NCI-H1048 (cell line): ENCODE measurements around the gene TTLL6.
"Not testable (repeated sequence)": the region's sequence is repeated elsewhere in the genome, so short reads cannot be mapped to it uniquely, and the experiment has no call there.

ENCODE experiments used
- DNase-seq: peaks from one replicate; lab custom pipeline; 2025; lab: John Stamatoyannopoulos, UW

The TTLL6 gene

DNA sequence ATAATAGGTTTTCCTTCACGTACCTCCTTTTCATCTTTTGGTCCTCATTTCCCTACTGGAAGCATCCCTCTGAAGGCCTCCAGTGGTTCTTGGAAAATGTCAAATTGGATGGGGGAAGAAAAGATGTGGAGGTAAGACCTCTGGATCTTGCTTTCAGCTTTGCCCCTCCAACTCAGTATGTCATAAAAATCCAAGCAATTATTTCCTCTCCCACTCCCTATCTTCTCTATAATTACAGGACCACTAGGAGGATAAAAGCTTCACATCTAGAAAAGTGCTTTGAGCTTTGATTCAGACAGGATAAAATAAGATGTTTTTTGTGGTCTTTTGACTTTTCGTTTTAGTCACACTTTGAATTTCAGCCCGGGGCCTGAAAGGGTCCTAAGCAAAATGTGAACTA is 1.7 kb downstream of the TTLL6 start:
- DNase-seq = no peak

DNA sequence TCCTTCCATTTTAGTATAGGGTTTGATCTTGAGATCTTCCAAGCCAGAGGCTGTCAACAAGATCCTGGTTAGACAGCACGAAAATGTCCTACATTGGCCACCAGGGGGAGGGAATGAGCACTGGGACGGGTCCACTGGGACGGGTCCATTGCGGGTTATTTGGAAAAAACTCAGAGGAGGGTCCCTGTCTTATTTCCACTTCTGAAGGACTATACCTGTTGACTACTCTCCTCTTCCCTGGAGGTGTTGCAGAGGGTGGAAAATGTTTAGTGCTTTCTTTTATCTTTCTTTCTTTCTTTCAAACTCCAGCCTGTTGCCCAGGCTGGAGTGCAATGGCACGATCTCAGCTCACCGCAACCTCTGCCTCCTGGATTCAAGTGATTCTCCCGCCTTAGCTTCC is 2.5 kb downstream of the TTLL6 start:
- DNase-seq = no peak

DNA sequence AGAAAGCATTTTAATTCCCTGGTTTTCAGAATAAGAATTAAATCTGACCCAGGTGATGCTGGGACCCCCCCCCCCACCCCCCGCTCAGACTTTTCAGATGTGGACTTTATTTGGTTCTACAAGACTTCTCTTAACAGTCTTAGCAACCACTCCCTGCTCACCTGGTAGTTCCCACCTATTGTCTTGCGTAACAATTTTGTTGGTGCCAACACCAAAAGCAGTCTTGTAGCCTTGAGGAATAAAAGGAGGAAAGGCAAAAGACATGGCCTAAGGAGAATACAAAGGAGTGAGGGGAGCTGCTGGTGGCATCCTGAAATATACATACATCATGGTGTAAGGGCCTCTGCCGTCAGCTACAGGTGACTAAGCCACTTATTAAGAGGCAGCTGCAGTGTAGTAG is 5.0 kb downstream of the TTLL6 start:
- no peak for DNase-seq

DNA sequence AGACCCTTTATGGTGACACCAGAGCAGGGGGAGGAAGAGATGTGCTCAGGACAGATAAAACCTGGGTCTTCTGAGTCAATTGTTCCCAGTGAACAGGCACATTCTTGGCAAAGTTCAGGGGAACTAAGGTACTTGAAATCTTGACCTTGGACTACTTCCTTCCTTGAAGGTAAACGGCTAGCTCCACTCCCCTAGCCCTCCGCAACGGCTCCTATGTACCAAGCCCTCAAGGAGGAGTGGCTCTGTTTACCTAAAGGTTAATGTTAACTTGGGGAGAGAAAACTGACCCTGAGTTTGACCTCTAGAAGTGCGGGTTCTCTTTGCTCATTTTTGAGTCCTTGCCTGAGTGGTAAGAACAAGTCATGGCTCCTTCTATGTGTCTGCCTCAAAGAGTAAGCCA is 7.8 kb downstream of the TTLL6 start:
- no peak for DNase-seq

DNA sequence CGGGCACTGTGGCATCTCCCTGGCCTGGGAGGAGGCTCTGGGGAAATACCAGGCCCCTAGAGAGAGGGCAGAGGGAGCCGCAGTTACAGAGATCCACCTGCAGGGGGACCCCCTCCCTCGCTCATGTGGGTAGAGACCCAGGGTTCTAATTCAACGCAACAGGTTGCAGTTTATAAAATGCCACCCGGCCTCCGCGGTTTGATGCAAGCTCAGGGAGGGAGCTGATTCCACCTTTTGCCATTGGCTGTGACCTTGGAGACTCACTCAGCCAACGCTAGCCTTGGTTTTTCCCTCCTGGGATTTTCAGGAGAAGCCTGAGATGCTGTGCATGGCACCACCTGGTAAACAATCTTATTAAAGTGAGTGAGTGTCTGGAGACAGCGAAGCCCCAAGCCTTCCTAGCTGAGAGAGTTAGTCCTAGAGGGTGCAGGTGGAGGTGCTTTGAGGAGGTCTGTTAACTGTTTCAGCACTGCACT is 12.1 kb downstream of the TTLL6 start:
- DNase-seq = no peak

GRCh38 chr17:48800626-48801217 is 16.3 kb downstream of the TTLL6 start:
- no peak for DNase-seq

- no peak for DNase-seq
Measured at GRCh38 chr17:48799069-48799723, 17.8 kb downstream of the TTLL6 start.

DNA sequence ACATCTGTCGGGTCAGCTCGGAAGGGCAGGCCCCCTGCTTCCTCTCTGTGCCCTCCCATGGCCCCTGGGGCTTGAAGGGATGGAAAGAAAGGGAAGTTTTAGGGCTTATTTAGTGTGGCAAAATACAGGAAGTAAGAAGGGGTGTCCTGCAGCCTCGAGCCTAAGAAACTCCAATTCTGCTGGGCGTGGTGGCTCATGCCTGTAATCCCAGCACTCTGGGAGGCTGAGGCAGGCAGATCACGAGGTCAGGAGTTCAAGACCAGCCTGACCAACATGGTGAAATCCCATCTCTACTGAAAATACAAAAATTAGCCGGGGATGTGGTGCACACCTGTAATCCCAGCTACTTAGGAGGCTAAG is 20.9 kb downstream of the TTLL6 start:
- DNase-seq = not testable (repeated sequence)

DNA sequence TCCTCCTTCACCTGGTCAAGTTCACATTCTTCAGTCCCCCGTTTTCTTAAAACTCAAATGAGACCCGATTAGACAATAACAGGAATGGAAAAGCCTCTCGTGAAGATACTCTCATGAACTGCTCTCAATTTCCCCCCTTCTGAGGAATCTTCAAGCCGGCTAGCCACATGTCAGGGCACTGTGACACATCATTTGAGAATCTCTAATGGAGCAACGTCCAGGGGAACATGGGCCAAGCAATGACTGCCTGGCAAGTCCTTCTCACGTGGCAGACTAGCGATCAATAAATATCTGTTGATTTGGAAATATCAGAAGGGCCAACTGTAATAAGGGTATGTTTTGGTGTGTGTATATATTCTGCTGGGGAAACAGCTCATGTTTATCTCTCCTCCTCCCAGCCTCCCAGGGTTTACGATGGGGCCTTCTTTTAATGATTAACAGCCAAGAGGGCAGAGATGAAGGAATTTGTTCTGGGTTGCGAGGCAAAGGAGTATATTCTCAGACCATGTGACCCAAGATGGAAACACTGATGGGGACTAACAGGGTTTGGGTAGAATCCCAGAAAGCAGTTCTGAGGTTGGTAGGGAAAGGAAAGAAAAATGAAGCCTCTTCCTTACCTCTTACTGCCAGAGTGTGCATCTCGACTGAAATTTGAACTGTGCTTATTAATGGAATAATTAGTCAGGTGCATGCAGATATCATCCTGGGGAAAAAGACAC is 21.4 kb downstream of the TTLL6 start:
- no peak for DNase-seq

DNA sequence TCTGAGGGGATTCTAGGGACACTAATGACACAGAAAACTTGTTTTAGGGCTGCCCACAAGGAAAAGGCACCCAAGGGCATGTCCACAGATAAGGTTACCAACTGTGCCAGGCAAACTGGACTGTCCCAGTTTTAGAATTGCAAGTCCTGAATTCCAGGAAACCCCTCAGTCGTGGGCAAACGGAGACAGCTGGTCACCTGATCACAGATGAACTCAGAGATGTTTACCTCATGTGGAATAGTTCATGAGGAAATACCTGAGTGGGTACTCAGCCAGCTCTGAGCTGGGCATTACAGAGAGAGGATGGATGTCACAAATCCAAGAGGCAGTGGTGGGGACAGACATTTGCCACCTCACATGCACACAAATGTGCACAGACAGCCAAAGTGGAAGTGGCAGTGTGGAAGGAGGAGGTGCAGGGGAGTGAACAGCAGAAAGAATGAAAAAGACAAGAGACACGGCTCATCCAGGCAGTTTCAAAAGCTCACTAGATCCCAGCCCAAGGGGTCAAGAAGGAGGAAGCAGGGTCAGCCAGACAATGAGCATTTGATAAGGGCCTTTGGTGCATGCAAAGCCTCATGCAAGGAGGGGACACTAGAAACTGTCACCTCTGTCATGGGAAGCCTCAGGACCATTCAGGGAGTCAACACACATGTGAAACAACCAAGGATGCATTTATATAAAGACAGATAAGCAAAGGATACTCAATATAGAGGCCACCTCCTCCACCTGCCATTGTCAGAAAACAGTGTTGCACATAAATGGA is 24.8 kb downstream of the TTLL6 start:
- DNase-seq = no peak

DNA sequence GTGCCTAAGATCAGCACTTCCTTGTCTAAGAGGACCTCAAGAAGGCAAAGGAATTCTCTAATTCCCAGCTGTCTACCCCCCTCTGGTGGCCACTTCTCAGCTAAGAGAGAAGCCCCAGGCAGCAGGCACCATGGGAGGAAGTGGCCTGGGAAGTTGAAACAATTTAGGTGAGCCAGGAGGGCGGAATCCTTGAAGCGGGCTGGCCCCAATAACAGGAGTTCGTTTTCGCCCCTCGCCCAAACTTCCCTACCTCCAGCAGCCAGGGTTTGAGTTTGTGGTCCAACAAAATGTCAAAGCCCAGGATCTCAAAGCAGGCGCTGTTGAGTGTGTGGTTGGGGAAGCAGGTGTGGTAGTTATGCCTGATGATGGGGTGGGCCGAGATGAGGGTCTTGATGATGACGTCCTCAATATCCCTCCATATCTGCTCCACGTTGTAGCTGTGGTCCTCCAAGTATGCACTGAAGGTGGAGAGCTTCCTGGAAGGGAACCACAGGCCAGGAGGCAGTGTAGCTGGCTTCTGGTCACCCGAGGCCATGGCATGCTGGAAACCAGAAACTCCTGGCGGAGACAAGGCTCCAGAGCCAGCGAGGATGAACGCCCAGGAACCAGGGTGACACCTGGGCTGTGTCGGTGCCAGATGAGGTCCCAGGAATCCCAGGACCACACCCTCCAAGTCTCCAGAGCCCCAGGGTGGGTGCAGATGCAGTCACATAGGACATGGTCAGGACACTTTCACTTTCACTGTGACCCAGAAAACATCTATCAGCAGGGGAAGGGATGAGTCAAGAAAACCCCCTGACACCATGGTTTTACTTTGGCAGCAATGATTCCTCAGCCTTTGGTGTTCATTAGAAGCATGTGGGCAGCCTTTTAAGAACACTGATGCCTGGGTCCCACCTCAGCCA is 25.6 kb downstream of the TTLL6 start:
- no peak for DNase-seq

GRCh38 chr17:48790607-48791127 is 26.4 kb downstream of the TTLL6 start:
- no peak for DNase-seq

DNA sequence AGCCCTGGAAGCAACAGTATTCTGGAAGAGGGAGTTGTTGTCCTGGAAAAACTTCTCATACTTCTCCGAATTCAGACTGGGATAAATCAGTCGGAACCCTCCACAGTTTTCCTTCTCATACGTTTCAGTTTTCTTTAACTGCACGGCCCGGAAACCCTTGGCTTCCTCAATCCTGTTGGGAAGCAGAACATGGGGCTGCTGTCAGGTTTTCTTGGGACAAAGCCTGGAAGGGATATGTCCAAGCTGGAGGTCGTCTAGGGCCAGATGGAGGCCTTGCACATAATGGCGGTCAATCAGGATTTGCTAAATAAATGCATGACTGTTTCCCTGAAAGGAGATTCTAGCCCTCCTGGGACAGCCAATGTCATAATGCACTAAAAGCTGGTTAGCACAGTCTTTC is 29.2 kb downstream of the TTLL6 start:
- no peak for DNase-seq

DNA sequence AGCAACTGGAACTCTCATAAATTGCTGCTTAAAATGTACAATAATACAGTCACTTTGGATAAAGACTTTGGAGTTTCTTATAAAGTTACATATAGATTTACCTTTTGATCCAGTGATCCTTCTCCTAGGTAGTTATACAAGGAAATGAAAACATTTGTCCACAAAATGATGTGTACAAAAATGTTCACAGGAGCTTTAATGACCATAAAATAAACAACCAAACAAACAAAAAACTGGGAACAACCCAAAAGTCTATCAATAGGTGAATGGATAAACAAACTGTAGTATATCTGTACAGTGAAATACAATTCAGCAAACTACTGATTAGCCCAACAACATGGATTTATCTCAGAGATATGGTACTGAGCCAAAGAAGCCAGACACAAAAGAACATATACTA is 37.6 kb downstream of the TTLL6 start:
- DNase-seq = no peak

DNA sequence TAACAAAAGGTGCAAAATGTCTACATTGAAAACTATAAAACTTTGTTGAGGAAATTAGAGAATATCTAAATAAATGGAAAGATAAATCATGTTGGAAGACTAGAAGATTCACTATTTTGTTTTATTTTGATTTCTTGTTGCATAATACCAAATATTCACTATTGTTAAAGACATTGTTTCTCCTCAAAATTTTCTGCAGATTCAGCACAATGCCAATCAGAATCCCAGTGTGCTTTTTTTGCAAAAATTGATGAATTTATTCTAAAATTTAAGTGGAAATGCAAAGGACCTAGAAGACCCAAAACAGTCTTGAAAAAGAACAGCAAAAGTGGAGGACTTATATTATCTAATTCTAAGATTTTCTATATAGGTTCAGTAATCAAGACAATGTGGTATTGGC is 40.4 kb downstream of the TTLL6 start:
- DNase-seq = no peak

DNA sequence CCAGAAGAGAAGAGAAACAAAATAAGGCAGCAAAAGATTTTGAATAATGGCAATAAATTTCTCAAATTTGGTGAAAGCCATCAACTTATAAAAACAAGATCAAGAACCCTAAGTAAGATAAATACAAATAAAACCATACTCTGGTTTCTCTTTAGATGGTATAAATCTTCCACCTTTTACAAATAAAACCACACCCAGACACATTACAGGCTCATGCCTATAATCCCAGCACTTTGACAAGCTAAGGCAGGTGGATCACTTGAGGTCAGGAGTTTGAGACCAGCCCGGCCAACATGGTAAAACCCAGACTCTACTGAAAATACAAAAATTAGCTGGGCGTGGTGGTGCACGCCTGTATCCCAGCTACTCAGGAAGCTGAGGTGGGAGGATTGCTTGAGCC is 43.8 kb downstream of the TTLL6 start:
- no peak for DNase-seq

DNA sequence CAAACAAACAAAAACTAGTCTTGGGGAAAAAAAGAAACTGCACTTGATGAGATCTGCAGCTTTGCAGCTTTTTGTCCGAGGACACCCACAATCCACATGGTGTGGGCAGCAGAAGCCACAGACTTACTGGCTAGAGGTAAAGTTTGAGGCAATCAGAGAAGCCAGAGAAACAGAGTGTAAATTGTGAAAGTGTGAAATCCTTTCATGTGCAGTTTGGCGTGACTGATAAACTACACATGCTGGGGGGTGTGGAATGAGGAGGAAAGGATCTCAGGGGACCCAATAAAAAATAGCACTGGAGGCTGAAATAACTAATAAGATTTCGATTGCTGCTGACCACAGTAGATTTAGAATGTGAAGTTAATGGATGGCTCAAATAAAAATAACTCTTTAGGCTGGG is 46.1 kb downstream of the TTLL6 start:
- no peak for DNase-seq

DNA sequence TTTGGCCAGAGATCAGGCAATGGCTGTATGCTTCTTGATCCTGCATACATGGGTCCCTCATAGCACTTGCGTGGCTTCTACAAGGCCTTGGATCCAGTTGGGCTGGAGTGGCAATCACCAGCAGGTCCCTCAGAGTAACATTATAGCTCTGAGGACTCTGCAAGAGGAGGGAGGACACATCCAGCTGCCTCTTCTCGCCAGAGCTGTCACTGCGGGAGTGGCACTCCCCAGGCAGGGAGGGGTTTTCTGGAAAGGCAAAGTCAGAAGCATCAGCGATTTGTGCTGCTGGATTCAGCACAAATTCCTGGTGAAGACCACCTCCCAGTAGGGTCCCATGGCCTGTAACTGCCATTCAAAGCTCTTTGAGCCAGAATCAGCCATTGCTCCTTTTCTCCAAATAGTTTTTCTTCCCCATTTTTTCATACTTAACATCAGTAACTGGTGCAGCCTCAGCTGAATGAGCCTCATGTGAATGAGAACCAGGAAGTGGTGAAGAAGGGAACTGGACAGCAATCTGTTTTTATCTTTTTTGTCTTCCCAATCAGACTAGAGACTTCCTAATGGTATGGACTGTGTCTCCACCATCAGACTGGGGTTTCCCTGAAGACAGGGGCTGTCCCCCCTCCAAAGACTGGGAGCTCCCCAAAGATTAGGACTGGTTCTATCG is 47.9 kb downstream of the TTLL6 start:
- DNase-seq = no peak

DNA sequence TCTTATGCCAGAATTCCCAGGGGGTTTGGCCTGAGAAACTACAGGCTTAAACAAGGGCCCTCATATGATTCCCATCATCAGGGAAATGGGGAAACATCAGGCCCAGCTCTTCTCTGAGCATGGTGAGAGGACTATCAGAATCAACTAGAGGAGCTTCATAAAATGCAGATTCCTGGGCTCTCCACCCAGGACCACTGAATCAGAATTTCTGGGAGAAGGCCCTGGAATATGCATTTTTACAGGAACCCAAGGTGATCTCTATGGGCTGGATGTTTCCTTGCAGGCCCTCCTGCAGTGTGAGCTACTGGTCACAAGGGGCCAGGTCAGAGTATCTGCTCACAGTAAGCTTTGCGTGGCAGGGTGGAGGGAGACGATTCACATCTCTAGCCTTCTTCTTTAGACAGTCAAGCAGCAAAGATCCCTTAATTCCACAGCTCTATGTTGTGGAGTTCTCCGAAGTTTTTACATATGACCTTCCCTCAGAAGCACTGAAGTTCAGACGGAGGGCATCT is 49.7 kb downstream of the TTLL6 start:
- no peak for DNase-seq

DNA sequence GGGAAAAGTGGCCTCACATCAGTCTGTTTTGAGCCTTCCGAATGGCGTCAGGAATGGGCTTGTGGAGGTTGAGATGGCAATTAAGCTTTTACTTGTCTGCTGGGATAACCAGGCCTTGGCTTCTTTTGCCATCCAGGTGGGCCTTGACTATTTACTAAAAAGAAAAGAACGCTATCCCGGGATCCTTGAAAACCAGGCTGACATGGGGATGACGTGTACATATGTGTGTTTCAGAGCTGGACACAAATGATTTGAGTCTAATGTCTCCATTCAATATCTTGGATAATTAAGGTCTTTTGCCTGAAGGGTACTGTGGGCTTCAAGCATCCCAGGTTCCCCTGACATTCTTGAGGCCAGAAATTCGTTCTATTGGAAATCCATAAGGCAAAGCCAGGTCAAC is 55.9 kb downstream of the TTLL6 start:
- no peak for DNase-seq

DNA sequence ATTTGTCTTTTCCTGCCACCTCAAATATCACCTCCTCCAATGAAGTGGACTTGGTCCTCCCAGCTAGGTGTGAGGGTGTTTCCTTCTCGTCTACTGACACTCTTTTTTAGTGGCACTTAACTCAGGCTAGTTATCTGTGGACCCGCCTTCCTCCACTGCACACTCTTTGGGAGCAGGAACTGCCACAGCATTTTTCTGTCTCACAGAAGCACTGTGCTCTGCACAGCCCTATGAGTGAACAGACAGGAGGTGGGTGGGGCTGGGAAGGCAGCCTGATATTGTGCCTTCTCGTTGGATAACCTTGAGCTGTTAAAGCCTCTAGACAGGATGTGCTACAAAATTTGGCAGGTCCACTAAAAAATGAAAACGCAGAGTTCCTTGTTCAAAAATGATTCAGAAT is 56.6 kb downstream of the TTLL6 start:
- DNase-seq = no peak
